Cardiac muscle cell (in vitro differentiated cells and primary cell): ENCODE data around the gene COPB2. TPM values are rescaled to one million over a fixed set of nuclear protein-coding genes. Genes with fewer than 3 reads are reported as not detected.
A peak's percentile ranks its signal among the peaks of the same experiment; 100 is the strongest.

Source experiments
- DNase-seq, 2 donors: peaks; one replicate each; pipeline versions ENCODE4 v3.0.0 to v3.0.0-alpha.2; 2010 to 2017; ENCODE audit warnings: low read depth in 1 of 2, low spot score in 1 of 2
- H3K27ac ChIP-seq: fragments of 200-600 bp; sonication (generic); 2 replicates; pipeline ENCODE4 v1.5.1; 2016
- H3K27me3 ChIP-seq: fragments of 200-600 bp; sonication (generic); 2 replicates; pipeline ENCODE4 v1.6.0; 2016; ENCODE audit warnings: control low read depth
- H3K36me3 ChIP-seq: fragments of 200-600 bp; sonication (generic); 2 replicates; pipeline ENCODE4 v1.5.1; 2016; ENCODE audit warnings: control low read depth
- H3K4me1 ChIP-seq: fragments of 200-600 bp; sonication (generic); 2 replicates; pipeline ENCODE4 v1.8.1; 2017; ENCODE audit warnings: low read depth, mild to moderate bottlenecking, mixed run types
- H3K4me3 ChIP-seq: fragments of 200-600 bp; sonication (generic); 2 replicates; pipeline ENCODE4 v1.5.1; 2016; ENCODE audit warnings: mild to moderate bottlenecking
- H3K9me3 ChIP-seq: fragments of 200-600 bp; sonication (generic); 2 replicates; pipeline ENCODE4 v1.5.1; 2017; ENCODE audit warnings: low read depth, mild to moderate bottlenecking, control low read depth
- polyA plus RNA-seq: library from polyadenylated mRNA; unstranded; fragments of >200 nt; fragmentation: Nextera tagmentation; extraction: Ambion mirVana; gene quantifications from 2 replicates; pipeline ENCODE4 v1.2.1, GENCODE V29; 2016
- total RNA-seq: library from RNA; depleted of rRNA; stranded (reverse); fragments of >200 nt; gene quantifications from 2 replicates; pipeline ENCODE4 v1.2.3, GENCODE V29; 2016
- TF ChIP-seq, protein P1 (sequence below): IDR thresholded peaks from 2 replicates; pipeline ENCODE4 v1.5.1; 2012; ENCODE audit warnings: low read depth, mild to moderate bottlenecking, low read length

COPB2 gene
- total and polyA plus RNA-seq, 2 experiments from 2014 or later, result 87.3 to 166 TPM

GRCh38 chr3:139374099-139374498 lies 15.3 kb downstream of the COPB2 start:
- peaks cover 94% of the 10 kb centered on the region for H3K36me3 ChIP-seq
- H3K27me3 ChIP-seq, result no peaks in the 10 kb centered on the region
- TF ChIP-seq, protein P1, sequence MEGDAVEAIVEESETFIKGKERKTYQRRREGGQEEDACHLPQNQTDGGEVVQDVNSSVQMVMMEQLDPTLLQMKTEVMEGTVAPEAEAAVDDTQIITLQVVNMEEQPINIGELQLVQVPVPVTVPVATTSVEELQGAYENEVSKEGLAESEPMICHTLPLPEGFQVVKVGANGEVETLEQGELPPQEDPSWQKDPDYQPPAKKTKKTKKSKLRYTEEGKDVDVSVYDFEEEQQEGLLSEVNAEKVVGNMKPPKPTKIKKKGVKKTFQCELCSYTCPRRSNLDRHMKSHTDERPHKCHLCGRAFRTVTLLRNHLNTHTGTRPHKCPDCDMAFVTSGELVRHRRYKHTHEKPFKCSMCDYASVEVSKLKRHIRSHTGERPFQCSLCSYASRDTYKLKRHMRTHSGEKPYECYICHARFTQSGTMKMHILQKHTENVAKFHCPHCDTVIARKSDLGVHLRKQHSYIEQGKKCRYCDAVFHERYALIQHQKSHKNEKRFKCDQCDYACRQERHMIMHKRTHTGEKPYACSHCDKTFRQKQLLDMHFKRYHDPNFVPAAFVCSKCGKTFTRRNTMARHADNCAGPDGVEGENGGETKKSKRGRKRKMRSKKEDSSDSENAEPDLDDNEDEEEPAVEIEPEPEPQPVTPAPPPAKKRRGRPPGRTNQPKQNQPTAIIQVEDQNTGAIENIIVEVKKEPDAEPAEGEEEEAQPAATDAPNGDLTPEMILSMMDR, result no peak
- H3K4me3 ChIP-seq, result no peak overlapping the region
- no peak for DNase-seq
- no peaks in the 10 kb centered on the region for H3K4me1 ChIP-seq
- no peak overlapping the region for H3K27ac ChIP-seq
- H3K9me3 ChIP-seq, result no peaks in the 10 kb centered on the region

DNA sequence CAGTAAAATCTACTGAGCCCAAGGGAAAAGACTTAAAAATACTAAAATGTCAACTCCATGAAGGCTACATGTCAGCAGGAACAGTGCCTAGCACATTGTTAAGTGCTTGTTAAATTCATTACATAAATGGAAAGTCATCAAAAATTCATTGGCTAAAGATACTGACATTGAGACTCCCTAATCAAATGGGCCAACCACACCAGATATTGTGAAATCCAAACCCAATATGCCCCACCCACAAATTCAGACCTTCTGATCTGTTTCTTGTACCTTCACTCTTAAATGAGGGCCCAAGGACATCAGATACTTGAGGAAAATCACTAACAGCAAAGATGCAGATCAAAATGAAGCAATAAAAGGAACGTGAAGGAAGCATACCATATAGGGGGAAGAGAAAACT lies 24.9 kb downstream of the COPB2 start:
- H3K36me3 ChIP-seq, result peaks cover 98% of the 10 kb centered on the region
- no peaks in the 10 kb centered on the region for H3K4me1 ChIP-seq
- H3K9me3 ChIP-seq, result no peaks in the 10 kb centered on the region
- H3K27ac ChIP-seq, result peak overlapping the region; percentile 25
- TF ChIP-seq, protein P1, result no peak
- no peak for DNase-seq
- no peaks in the 10 kb centered on the region for H3K27me3 ChIP-seq
- H3K4me3 ChIP-seq, result no peak overlapping the region

- peaks cover 98% of the 10 kb centered on the region for H3K36me3 ChIP-seq
- no peaks in the 10 kb centered on the region for H3K4me1 ChIP-seq
- TF ChIP-seq, protein P1, result no peak
- H3K27ac ChIP-seq, result no peak overlapping the region
- H3K4me3 ChIP-seq, result no peak overlapping the region
- H3K9me3 ChIP-seq, result no peaks in the 10 kb centered on the region
- H3K27me3 ChIP-seq, result no peaks in the 10 kb centered on the region
- no peak for DNase-seq
Measured at GRCh38 chr3:139361276-139361675, 28.2 kb downstream of the COPB2 start.

DNA sequence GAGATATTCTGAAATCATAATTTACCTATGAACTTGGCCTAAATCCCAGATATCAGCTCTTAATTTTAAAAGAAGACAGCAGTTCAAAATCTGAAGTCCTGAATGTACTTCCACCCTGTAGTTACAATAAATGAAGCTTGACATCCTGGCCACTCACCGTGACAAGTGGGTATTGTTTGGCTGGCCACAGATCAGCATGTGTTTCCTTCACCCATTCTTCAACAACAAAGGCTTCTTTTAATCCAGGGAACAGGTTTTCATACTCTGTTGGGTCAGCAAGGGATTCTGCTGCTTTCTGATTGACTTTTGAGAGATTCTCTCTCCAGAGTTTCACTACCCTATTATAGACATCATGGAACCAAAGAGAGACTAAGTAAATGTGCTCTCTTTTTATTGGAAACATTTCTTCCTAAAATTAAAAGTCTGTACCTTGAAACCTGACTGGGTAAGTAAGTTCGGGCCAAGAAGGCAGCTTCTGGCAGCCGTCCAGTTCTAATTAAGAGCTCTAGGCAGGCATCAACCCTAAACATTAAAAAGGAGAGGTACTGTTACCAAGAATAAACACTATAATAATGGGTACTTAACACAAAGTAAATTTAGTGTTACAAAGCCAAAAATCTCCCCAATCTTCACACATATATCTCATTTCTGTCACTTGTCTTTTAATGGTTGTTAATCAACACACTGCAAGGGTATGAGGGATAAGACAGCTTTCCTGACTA lies 30.4 kb downstream of the COPB2 start:
- TF ChIP-seq, protein P1, result no peak
- Histone ChIP-seq H3K9me3 (no peaks in the 10 kb centered on the region), H3K4me1 (no peaks in the 10 kb centered on the region), H3K27ac (no peak overlapping the region), H3K27me3 (no peaks in the 10 kb centered on the region), H3K36me3 (peaks cover 97% of the 10 kb centered on the region), H3K4me3 (no peak overlapping the region)
- no peak for DNase-seq

- Histone ChIP-seq H3K9me3 (no peaks in the 10 kb centered on the region), H3K36me3 (peaks cover 95% of the 10 kb centered on the region), H3K4me1 (no peaks in the 10 kb centered on the region), H3K27ac (no peak overlapping the region), H3K4me3 (no peak overlapping the region), H3K27me3 (no peaks in the 10 kb centered on the region)
- DNase-seq, result no peak
- TF ChIP-seq, protein P1, result no peak
Measured at GRCh38 chr3:139357899-139358298, 31.5 kb downstream of the COPB2 start.
